Kidney epithelial cell (primary cell): ENCODE results near the gene OCA2. TPM values are rescaled to one million over a fixed set of nuclear protein-coding genes. Genes with fewer than 3 reads are reported as not detected.

ENCODE experiments used
- DNase-seq: peaks from one replicate; pipeline ENCODE4 v3.0.0-alpha.2; 2010; ENCODE audit warnings: low read depth
- H3K27me3 ChIP-seq: 2 replicates; pipeline ENCODE4 v1.6.0; 2011; ENCODE audit warnings: low read length; ENCODE audit not compliant: control insufficient read depth, insufficient read depth
- H3K36me3 ChIP-seq: 2 replicates; pipeline ENCODE4 v1.5.1; 2011; ENCODE audit warnings: low read length; ENCODE audit not compliant: control insufficient read depth, insufficient read depth
- H3K4me3 ChIP-seq: 2 replicates; pipeline ENCODE4 v1.5.1; 2011; ENCODE audit warnings: low read depth, mild to moderate bottlenecking, control low read depth, low read length
- total RNA-seq: library from RNA; depleted of rRNA; stranded (reverse); fragments of >200 nt; gene quantifications from 2 replicates; pipeline ENCODE4 v1.2.3, GENCODE V29; 2015
- TF ChIP-seq, protein P1 (sequence below): IDR thresholded peaks from 2 replicates; pipeline ENCODE4 v1.5.1; 2011; ENCODE audit warnings: mild to moderate bottlenecking, moderate library complexity, low read length, control low read depth, inconsistent platforms; ENCODE audit not compliant: insufficient read depth, poor library complexity, severe bottlenecking

Gene OCA2
- total RNA-seq, 1 donor from 2014 or later, result 0.29 TPM

DNA sequence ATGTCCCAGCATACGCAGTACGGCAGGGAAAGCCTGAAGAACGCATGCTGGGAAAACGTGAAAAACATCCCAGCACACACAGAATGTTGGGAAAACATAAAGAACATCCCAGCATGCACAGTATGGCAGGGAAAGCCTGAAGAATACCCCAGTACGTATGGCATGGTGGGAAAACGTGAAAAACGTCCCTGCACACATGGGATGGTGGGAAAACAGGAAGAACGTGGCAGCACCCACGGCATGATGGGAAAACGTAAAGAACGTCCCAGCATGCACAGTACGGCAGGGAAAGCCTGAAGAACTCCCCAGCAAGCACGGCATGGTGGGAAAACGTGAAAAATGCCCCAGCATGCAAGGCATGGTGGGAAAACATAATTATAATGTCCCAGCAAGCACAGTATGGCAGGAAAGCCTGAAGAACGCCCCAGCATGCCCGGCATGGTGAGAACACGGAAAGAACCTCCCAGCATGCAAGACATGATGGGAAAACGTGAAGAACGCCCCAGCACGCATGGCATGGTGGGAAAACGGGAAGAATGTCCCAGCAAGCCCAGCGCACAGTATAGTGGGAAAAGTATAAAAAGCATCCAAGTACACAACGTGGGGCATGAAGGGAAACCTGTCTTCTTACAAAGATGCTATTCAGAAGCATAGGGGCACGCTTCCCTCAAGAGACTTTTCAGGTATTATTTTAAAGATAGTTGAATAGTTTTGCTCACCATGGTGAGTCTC, 128.3 kb downstream of the OCA2 start:
- TF ChIP-seq, protein P1, sequence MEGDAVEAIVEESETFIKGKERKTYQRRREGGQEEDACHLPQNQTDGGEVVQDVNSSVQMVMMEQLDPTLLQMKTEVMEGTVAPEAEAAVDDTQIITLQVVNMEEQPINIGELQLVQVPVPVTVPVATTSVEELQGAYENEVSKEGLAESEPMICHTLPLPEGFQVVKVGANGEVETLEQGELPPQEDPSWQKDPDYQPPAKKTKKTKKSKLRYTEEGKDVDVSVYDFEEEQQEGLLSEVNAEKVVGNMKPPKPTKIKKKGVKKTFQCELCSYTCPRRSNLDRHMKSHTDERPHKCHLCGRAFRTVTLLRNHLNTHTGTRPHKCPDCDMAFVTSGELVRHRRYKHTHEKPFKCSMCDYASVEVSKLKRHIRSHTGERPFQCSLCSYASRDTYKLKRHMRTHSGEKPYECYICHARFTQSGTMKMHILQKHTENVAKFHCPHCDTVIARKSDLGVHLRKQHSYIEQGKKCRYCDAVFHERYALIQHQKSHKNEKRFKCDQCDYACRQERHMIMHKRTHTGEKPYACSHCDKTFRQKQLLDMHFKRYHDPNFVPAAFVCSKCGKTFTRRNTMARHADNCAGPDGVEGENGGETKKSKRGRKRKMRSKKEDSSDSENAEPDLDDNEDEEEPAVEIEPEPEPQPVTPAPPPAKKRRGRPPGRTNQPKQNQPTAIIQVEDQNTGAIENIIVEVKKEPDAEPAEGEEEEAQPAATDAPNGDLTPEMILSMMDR, result no peak
- no peaks in the 10 kb centered on the region for H3K36me3 ChIP-seq
- no peak for DNase-seq
- H3K27me3 ChIP-seq, result no peaks in the 10 kb centered on the region
- H3K4me3 ChIP-seq, result no peak overlapping the region

GRCh38 chr15:27967541-27967940, 131.6 kb downstream of the OCA2 start:
- Histone ChIP-seq H3K4me3 (no peak overlapping the region), H3K36me3 (no peaks in the 10 kb centered on the region), H3K27me3 (no peaks in the 10 kb centered on the region)
- TF ChIP-seq, protein P1, result no peak
- DNase-seq, result no peak

DNA sequence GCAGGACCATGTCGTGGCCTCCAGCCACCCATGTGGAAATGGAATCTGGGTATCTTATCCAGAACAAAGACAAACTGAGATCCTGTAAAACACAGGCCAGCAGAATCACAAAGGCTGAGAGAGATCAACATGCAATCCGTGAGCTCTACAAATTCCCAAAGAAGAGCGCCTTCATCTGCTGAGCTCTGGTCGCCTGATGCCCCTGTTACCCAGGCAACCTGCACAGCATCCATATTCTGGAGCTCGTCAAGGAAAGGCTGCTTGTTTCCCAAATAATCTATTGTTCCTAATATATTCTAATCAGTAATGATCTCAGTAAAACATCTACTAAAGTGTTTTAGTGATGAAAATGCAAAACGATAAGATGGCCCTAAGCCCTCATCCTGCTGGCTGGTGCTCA, 133.6 kb downstream of the OCA2 start:
- TF ChIP-seq, protein P1, result no peak
- Histone ChIP-seq H3K4me3 (no peak overlapping the region), H3K27me3 (no peaks in the 10 kb centered on the region), H3K36me3 (no peaks in the 10 kb centered on the region)
- no peak for DNase-seq

- Histone ChIP-seq H3K36me3 (no peaks in the 10 kb centered on the region), H3K4me3 (no peak overlapping the region), H3K27me3 (no peaks in the 10 kb centered on the region)
- TF ChIP-seq, protein P1, result no peak
- DNase-seq, result no peak
Observed at GRCh38 chr15:27961801-27962200, 137.3 kb downstream of the OCA2 start.

GRCh38 chr15:27958911-27959578, 140.1 kb downstream of the OCA2 start:
- TF ChIP-seq, protein P1, result no peak
- Histone ChIP-seq H3K27me3 (no peaks in the 10 kb centered on the region), H3K36me3 (no peaks in the 10 kb centered on the region), H3K4me3 (no peak overlapping the region)
- DNase-seq, result no peak
